Measurements from ENCODE around the gene GDPD4. TPM values are rescaled to one million over a fixed set of nuclear protein-coding genes. Genes with fewer than 3 reads are reported as not detected.

The GDPD4 gene
- total and polyA plus RNA-seq, 2 of the 4 experiments (the other 2 are of a cell fraction): not detected

- H3K56ac ChIP-seq (ENCODE audit: extremely low read depth, insufficient read depth, low read length): no peak overlapping the region
- POLR2A ChIA-PET (ENCODE audit: unreplicated experiment): no interaction called here
- in situ Hi-C loops (cut with MboI; ENCODE audit: low sequenced_read_pairs): loop anchor here (10.0 kb wide), 1 partner anchor 55 kb away; the partner anchor contains the start of gene MYO7A
These were observed 121.8 kb downstream of the GDPD4 start for GRCh38 chr11:77179681-77180080.

More at GRCh38 chr11:77179681-77180080, 121.8 kb downstream of the GDPD4 start:
- 95% methylated on average over 11 of the region's 19 CpGs; no CpG with 5 or more reads in 1 of the 2 experiments for WGBS, 2 experiments (ENCODE audit: extremely low coverage in 2 of 2, insufficient read length in 1 of 2)
- CTCF ChIA-PET: interaction anchor here (2.0 kb wide), 1 partner anchor 9 kb away, joined by 5 read pairs; no protein-coding TSS in a partner anchor
- dilution Hi-C loops (cut with HindIII; ENCODE audit: low sequenced_read_pairs, unreplicated experiment) (no loop called here), intact Hi-C loops (cut with micrococcal nuclease) (loop anchor here (10.0 kb wide), 1 partner anchor 255 kb away; no protein-coding TSS in a partner anchor)
- Histone ChIP-seq H2BK5ac (ENCODE audit: low read depth, low read length, poor library complexity, severe bottlenecking) (no peak overlapping the region), H3K9me1 (ENCODE audit: insufficient read depth, low read length) (peaks cover 3% of the 10 kb centered on the region; the same call in 1 of the 2 replicates), H4K8ac (ENCODE audit: low read depth in 2 of 2, low read length in 2 of 2) (no peak overlapping the region), H3K14ac (replicated peaks; ENCODE audit: low read depth, low read length) (no peak overlapping the region), H3K27me3 (ENCODE audit: control insufficient read depth, insufficient read depth, low read length) (peaks cover 41% of the 10 kb centered on the region), H2AK5ac (ENCODE audit: low read depth, low read length) (no peak overlapping the region), H3K4me1 (ENCODE audit: control insufficient read depth, insufficient read depth, low read length) (no peaks in the 10 kb centered on the region), H3K4me2 (ENCODE audit: low read depth, low read length) (no peak overlapping the region), H2AK9ac (replicated peaks; ENCODE audit: low read depth, low read length, poor library complexity) (peak overlapping the region; percentile 28), H4K91ac (ENCODE audit: insufficient read depth, low read depth, low read length) (no peak overlapping the region), H3K27ac (ENCODE audit: insufficient read depth, low read length) (no peak overlapping the region), H3K4ac (ENCODE audit: low read depth, low read length) (no peak overlapping the region), H2BK20ac (ENCODE audit: low read depth, low read length) (no peak overlapping the region), H2BK120ac (ENCODE audit: low read depth, low read length) (no peak overlapping the region), H2AFZ (replicated peaks; ENCODE audit: low read length, poor library complexity) (no peak overlapping the region), H3K79me1 (ENCODE audit: low read depth in 1 of 2, low read length in 2 of 2) (no peaks in the 10 kb centered on the region), H4K20me1 (ENCODE audit: insufficient read depth, low read length) (no peaks in the 10 kb centered on the region), H3K4me3 (ENCODE audit: insufficient read depth, low read depth, low read length) (no peak overlapping the region), H3K9me3 (ENCODE audit: control insufficient read depth, insufficient read depth, low read length) (no peaks in the 10 kb centered on the region), H3K18ac (ENCODE audit: low read depth, low read length) (no peak overlapping the region), H3K36me3 (ENCODE audit: control insufficient read depth, insufficient read depth, low read length) (no peaks in the 10 kb centered on the region), H2BK15ac (ENCODE audit: low read depth, low read length) (no peak overlapping the region), H3K9ac (ENCODE audit: low read depth, low read length) (no peak overlapping the region), H3K23ac (ENCODE audit: low read depth, low read length) (no peak overlapping the region), H4K5ac (ENCODE audit: low read depth, low read length) (no peak overlapping the region)
- no peak for TF ChIP-seq CEBPB (IDR thresholded peaks at IDR 0.05; ENCODE audit: low read depth, low read length)
- no peak for TF ChIP-seq MAFK (IDR thresholded peaks at IDR 0.05; ENCODE audit: low read depth, low read length)
- TF ChIP-seq RAD21 (IDR thresholded peaks at IDR 0.05; ENCODE audit: low read length): no peak
- TF ChIP-seq POLR2A (IDR thresholded peaks at IDR 0.05; ENCODE audit: low read depth, low read length): no peak
- TF ChIP-seq MXI1 (IDR thresholded peaks at IDR 0.05; ENCODE audit: borderline replicate concordance, low read depth, low read length): no peak
- no peak for TF ChIP-seq SMC3 (IDR thresholded peaks at IDR 0.05; ENCODE audit: low read depth, low read length)
- no peak for TF ChIP-seq BHLHE40 (IDR thresholded peaks at IDR 0.05; ENCODE audit: low read depth, low read length)
- no TSS peak for BruUV-seq (replicated peaks)
- no peak for ATAC-seq (ENCODE audit: low read depth)
- no peak for DNase-seq
